Inflammatory macrophage treated with lipopolysaccharide for 1 hour (primary cell): Measurements from ENCODE around the gene AACS.

ENCODE experiments used
- DNase-seq, 2 donors: peaks; one replicate each; pipeline ENCODE4 v3.0.0-alpha.2; 2020 to 2022

AACS gene

GRCh38 chr12:125187148-125187745 is 122.0 kb downstream of the AACS start:
- no peak for DNase-seq

- DNase-seq = no peak
These were observed 122.8 kb downstream of the AACS start for GRCh38 chr12:125187780-125188741.

- DNase-seq = no peak
These were observed 123.8 kb downstream of the AACS start for GRCh38 chr12:125189015-125189414.

GRCh38 chr12:125189502-125189901 is 124.3 kb downstream of the AACS start:
- no peak for DNase-seq

GRCh38 chr12:125191361-125192087 is 126.3 kb downstream of the AACS start:
- no peak for DNase-seq

GRCh38 chr12:125192690-125193221 is 127.5 kb downstream of the AACS start:
- DNase-seq = no peak
